Glomerular visceral epithelial cell (primary cell): Measurements from ENCODE around the gene PTH2R.
"Not testable (repeated sequence)": the region's sequence is repeated elsewhere in the genome, so short reads cannot be mapped to it uniquely, and the experiment has no call there.

ENCODE experiments used
- DNase-seq: peaks from one replicate; pipeline ENCODE4 v3.0.0-alpha.2; 2016; ENCODE audit errors: extremely low spot score

The PTH2R gene

DNA sequence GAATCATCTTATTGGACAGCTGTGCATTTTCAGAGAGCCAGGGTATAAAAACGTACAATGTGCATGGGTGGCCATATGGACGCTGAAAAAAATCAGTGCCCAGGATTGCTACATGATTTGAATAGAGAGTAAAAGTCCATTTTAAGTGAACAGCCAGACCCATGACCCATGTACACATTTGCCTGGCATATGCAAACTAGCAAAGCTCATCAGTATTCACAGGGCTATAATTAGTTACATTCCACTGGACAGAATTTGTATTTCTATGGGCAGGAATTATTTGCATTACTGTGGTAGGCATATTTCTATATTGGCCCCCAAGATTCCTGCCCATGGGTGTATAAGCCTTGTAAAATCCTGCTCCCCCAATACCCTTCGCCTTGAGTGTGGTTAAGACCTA lies 78.8 kb downstream of the PTH2R start:
- DNase-seq = no peak

DNA sequence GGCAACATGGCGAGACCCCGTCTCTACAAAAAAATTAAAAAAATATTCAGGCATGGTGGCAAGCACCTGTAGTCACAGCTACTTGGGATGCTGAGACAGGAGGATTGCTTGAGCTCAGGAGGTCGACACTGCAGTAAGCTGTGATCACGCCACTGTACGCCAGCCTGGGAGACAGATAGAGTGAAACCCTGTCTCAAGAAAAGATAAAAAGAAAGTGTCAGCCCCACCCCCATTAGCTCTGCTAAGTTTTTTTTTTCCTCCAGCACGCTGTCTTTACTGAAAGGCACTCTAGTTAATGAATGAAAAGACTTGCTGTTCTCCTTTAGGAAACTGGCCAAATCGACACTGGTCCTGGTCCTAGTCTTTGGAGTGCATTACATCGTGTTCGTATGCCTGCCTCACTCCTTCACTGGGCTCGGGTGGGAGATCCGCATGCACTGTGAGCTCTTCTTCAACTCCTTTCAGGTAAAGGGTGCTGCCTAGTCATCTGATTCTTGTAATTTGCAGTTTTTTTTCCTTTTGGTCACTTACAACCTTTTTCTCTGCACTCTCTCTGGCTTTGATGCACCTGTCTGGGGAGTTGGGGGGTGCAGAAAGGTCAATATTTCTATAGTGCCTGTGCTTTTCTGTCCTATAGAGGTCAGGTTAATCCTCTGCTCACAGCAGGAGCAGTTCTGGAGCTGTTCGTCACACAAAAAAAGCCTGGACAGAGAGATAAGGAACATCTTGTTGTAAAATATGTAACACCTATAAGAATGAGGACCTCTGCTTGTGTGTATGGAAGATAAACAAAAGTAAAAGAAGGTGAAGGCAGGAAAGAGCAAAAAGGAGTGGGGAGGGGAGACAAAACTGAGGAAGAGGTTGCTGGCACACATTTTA lies 82.3 kb downstream of the PTH2R start:
- no peak for DNase-seq

DNA sequence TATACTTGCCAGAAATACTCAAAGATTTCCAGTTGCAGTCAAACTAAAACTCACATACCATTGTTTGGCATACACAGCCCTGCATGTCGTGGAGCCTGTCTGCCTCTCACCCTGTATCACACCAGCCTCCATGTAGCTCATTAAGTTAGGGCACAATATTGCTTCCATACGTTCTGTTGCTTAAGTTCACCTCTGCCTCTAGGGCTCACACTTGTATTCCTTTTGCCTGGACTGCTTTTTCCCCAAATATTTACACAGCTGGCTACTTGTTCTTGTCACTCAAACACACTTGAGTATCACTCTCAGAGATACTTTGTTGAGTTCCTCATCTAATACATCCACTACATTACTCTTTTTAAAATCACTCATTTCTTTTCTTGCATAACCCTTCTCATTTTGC lies 83.1 kb downstream of the PTH2R start:
- no peak for DNase-seq

DNA sequence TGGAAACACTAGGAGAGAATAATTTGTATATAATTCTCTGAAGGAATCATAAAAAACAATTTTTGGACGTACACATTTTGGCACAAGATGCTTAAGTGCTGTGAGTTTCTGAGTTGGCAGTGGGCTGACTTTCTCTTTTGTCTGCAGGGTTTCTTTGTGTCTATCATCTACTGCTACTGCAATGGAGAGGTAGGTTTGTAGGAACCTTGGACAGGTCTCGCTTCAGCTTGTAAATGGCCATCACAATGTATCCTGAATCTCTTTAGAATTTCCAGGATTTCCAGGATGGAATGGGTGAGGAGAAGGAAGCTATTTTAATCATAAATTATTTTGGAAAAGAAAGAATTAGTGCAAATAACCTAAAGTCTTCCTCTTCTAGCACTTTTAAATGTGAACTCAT lies 83.9 kb downstream of the PTH2R start:
- DNase-seq = no peak

DNA sequence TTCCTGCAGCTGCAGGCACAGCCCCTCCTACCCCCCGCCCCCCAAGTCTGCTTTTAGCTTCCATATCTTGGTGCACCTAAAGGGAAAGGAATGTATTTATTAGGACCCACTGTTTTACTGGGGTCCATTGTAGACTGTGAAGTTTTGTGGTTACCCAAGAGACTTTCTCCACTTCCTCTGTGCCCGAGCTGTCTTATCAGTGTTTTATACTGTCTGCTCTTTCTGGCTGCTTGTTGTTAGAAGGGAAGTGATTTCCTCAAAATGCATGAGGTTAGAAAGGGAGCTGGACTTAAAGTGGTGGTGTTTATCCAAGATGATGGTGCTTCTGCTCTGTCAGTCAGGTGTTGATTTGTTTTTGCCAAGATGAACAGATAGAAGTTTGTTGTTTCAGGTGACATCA lies 85.0 kb downstream of the PTH2R start:
- no peak for DNase-seq

DNA sequence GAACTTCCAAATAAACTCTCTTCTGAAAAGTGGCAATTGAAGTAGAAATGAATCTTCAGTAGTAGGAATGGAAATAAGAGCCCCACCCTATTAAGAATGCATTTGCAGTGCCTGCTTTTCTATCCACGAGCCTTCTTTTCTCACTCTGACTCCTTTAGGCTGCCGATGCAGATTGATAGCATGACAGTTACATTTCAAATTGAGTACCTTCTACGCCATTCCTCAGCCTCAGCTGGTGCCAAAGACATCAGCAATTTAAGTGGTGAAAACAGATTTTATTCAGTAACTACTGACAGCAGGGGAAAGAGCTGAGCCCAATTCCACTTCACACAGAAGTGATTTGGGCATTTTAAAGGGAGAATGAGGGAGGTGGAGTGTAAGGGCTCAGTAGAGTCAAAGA lies 85.5 kb downstream of the PTH2R start:
- no peak for DNase-seq

DNA sequence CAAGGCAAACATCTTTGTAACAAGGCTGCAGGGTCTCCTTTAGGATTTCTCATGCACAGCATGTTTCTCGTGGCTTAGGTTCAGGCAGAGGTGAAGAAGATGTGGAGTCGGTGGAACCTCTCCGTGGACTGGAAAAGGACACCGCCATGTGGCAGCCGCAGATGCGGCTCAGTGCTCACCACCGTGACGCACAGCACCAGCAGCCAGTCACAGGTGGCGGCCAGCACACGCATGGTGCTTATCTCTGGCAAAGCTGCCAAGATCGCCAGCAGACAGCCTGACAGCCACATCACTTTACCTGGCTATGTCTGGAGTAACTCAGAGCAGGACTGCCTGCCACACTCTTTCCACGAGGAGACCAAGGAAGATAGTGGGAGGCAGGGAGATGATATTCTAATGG lies 86.6 kb downstream of the PTH2R start:
- DNase-seq = no peak

DNA sequence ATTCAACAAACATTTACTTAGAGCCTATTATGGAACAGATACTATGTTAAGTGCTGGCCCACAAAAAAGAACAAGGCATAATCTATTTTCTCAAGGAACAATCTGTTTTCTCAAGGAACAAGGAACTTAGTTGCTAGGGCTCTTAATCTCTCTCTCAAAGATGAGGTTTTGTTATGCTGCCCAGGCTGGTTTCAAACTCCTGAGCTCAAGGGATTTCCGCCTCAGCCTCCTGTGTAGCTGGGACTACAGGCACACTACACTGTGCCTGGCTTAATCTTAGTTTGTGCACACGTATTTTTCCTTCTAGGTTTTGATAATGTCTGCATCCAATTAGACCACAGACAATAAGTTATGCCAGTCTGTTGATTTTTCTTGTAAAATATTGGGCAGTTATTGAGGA lies 89.5 kb downstream of the PTH2R start:
- no peak for DNase-seq

DNA sequence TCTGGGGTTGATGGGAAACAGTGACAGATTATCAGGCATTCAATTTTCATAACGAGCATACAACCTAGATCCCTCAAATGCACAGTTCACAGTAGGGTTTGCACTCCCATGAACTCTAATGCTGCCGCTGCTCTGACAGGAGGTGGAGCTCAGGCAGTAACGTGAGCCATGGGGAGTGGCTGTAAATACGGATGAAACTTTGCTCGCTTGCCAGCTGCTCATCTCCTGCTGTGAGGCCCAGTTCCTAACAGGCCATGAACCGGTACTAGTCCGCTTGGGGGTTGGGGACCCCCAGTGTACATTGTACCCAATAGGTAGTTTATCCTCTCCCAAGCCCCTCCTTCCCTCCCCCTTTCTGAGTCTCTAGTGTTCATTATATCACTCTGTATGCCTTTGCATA lies 94.6 kb downstream of the PTH2R start:
- DNase-seq = no peak

DNA sequence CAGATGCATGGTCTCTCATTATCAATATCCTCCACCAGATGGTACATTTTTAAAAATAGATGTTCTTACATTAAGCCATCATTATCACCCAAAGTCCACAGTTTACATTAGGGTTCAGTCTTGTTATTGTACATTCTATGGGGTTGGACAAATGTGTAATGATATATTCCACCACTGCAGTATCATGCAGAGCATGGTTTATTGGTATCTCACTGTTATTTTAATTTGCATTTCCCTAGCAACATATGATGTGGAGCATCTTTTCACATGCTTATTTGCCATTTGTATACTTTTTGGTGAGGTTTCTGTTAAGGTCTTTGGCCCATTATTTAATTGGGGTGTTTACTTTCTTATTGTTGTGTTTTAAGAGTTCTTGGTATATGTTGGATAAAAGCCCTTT lies 95.7 kb downstream of the PTH2R start:
- no peak for DNase-seq

DNA sequence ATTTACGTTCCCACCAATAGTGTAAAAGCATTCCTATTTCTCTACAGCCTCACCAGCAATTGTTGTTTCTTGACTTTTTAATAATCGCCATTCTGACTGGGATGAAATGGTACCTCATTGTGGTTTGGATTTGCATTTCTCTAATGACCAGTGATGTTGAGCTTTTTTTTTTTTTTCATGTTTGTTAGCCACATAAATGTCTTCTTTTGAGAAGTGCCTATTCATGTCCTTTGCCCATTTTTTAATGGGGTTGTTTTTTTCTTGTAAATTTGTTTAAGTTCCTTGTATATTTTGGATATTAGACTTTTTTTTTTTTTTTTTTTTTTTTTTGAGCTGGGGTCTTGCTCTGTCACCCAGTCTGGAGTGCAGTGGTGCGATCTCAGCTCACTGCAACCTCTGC lies 98.8 kb downstream of the PTH2R start:
- not testable (repeated sequence) for DNase-seq

DNA sequence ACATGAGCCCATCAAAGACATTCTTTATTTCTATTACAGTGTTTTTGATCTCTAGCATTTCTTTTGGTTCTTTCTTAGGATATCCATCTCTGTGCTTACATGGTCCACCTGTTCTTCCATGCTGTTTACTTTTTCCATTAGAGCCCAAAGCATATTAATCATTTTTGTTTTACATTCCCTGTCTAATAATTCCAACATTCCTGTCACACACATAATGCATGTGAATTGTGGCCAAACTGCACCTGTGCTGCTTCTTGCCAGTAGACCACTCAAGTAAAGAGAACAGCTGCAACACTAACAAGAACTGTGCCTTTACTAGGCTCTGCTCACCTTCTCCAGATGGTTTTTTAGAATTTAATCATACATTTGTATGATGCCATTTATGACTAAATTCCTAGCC lies 103.0 kb downstream of the PTH2R start:
- no peak for DNase-seq

DNA sequence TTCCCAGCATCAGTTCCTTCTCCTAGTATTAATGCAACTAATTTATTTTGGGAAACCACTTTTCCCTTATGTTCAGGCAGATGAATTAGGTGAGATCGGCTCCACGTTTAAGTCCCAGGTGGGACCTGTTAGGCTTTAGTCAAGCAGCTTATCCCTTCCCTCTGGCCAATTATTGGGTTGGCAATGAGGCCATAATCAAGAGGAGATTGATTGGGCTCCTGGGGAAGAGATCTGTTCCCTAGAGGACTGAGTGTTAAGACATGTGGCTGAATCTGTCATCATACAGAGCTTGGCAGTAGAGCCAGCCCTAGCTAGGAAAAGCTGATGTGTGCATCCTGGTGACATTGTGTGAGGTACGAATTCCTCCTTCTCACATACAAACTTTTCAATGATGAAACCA lies 104.4 kb downstream of the PTH2R start:
- no peak for DNase-seq

DNA sequence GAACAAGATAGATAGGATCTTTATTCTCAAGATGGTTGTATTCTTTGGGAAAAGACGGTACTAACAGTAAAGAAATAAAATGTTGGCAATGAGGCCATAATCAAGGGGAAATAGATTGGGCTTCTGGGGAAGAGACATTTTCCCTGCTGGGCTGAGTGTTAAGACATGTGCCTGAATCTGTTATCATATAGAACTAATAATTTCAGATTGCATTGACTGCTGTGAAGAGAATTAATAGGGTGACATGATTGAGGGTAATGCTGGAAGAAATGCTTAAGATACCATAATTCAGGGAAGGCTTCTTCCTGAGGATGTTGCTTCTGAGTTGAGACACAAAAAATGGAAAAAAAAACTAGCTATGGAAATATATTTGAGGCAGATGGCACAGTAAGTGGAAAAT lies 105.0 kb downstream of the PTH2R start:
- DNase-seq = no peak

DNA sequence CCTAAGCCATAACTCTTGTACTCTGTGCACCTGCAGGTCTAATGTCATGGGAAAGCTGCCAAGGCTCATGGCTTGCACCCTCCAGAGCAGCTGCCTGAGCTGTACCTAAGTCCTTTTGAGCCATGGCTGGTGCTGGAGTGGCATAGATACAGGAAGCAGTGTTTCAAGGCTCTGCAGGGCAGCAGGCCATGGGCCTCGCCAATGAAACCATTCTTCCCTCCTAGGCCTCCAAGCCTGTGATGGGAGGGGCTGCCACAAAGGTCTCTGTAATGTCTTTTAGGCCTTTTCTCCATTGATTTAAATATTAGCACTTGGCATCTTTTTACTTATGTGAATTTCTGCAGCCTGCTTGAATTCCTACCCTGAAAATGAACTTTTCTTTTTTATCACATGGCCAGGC lies 108.5 kb downstream of the PTH2R start:
- no peak for DNase-seq

DNA sequence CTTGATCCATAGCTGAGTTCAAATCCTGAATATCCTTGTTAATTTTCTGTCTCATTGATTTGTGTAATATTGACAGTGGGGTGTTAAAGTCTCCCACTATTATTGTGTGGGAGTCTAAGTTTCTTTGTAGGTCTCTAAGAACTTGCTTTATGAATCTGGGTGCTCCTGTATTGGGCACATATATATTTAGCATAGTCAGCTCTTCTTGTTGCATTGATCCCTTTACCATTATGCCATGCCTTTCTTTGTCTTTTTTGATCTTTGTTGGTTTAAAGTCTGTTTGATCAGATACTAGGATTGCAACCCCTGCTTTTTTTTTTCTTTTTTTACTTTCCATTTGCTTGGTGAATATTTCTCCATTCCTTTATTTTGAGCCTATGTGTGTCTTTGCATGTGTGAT lies 116.5 kb downstream of the PTH2R start:
- not testable (repeated sequence) for DNase-seq

DNA sequence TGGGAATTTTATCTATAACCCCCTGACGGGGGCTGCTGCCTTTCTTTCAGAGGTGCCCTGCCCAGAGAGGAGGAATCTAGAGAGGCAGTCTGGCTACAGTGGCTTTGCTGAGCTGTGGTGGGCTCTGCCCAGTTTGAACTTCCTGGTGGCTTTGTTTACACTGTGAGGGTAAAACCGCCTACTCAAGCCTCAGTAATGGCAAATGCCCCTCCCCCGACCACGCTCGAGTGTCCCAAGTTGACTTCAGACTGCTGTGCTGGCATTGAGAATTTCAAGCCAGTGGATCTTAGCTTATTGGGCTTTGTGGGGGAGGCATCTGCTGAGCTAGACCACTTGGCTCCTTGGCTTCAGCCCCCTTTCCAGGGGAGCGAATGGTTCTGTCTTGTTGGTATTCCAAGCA lies 118.6 kb downstream of the PTH2R start:
- DNase-seq = not testable (repeated sequence)

DNA sequence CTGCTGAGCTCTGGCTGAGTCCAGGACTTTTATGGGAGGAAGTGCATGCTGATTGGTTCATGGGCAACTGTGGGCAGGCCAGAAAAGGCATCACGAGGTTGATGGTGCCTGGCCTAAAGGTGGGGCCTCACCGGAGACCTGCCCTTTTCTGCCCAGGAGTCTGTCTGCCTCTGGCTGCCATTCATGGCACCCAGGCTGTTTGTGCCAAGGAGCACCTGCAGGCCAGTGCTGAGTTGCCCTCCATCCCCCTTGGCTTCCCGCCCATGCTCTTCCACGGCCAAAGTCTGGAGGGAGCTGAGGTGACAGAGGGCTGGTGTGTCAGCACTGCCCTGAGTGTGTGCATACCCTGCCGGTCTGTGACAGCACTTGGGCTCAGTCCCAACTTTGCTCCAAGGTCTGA lies 123.2 kb downstream of the PTH2R start:
- DNase-seq = no peak

DNA sequence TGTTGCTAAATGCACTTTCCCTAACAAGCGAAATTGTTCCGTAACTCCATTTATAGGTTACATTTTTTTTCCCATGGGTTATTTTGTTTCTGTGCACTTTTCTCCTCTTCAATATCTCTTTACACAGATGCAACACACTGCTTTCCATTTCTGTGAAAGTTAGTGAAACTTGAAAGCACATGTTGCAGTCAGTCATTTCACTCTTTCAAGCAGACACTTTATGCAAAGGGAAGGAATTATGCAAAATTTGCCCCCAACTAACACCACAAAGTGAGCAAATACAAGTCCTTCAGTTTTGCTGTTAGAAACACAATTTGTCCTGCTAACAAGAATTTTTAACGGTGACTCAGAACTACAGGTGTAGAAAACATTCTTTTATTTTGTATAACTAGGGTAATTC lies 124.8 kb downstream of the PTH2R start:
- DNase-seq = no peak

DNA sequence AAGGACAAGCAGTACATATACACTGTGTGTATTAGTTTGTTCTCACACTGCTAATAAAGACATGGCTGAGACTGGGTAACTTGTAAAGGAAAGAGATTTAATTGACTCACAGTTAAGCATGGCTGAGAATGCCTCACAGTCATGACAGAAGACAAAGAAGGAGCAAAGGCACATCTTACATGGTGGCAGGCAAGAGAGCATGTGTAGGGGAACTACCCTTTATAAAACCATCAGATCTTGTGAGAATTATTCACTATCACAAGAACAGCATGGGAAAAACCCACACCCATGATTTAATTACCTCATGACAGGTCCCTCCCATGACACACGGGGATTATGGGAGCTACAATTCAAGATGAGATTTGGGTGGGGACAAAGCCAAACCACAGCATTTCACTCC lies 129.0 kb downstream of the PTH2R start:
- DNase-seq = not testable (repeated sequence)

DNA sequence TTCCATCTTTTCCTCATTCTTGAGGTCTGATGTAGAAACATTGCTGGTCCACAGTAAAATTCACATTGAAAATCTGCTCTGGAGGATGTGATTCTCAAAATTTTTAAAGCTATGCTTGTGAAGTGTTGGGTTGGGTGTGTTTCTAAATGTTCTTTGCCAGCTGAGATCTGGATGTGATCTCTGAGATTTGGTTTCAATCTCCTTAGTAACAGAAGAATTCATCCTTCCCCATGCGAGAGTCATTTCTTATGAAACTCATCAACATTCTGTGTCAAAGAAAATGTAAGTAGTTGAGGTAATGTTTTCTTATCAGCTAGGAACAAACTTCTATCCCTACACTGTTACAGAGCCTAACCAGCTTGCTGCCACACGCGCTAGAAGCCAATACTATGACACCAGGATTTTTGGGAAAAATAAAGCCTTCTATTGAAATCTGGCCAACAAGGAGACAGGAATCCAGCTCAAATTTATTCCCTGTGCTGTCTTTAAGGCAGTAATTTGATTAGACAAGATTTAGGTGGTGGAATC lies 134.9 kb downstream of the PTH2R start:
- no peak for DNase-seq

DNA sequence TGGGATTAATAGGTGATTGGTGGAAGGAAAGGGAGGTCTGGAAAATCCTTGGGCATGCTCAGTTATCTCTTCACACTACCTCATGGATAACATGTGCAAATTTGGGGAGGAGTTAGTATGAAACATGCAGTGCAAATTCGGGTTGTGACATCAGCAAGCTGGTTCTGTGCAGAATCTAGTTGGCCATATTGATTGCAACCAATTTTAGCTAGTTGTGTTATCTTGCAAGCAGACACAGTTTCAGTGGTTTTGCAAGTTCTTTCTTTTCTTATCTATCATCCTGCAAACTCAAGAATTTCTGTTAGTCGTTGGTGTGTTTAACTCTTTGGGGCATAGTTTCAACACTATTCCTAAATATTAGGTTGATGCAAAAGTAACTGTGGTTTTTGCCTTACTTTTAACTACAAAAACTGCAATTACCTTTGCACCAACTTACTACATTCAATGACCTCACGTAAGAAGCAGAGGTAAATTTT lies 135.4 kb downstream of the PTH2R start:
- DNase-seq = no peak

DNA sequence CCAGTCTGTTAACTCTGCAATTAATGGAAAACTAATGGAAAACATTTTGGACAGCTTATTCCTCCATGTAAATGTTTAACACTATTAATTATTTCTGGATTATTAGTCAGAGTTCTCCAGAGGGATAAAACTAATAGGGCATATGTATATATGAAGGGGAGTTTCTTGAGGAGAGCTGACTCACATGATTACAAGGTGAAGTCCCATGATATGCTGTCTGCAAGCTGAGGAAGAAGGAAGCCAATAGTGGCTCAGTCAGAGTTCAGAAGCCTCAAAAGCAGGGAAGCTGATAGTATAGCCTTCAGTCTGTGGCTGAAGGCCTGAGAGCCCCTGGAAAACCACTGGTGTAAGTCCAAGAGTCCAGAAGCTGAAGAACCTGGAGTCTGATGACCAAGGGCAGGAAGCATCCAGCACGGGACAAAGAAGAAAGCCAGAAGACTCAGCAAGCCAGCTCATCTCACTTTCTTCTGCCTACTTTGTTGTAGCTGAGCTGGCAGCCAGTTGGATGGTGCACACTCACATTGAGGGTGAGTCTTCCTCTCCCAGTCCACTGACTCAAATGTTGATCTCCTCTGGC lies 136.0 kb downstream of the PTH2R start:
- no peak for DNase-seq
